Measurements from ENCODE around the gene ZDHHC24. TPM values are rescaled to one million over a fixed set of nuclear protein-coding genes. Genes with fewer than 3 reads are reported as not detected.

The ZDHHC24 gene
- total and polyA plus RNA-seq, 7 donors, result 1.8 to 12.2 (median 6.8) TPM

DNA sequence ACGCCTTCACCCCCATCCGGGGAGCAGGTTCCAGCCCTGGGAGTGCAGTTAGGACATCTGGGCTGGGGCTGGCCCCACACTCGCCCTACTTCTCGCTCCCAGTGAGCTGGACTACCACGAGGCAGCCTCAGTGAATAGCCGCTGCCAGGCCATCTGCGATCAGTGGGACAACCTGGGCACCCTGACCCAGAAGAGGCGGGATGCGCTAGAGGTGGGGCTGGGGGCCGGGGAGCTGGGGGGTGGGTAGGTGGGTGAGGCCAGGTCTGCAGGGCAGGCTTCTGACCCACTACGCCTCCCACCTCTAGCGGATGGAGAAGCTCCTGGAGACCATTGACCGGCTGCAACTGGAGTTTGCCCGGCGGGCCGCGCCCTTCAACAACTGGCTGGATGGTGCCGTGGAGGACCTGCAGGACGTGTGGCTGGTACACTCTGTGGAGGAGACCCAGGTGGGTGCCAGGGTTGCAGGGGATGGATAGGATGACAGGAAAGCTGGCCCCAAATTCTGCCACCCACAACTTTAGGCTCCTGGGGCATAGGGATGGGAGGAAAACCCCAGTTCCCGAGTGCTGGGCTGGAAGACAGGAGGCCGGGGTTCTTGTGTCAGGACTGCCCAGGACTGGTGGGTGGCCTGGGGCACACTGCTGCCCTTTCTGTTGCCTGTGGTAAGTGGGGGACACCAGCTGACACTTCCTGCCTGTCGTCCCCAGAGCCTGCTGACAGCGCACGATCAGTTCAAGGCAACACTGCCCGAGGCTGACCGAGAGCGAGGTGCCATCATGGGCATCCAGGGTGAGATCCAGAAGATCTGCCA is 14.2 kb upstream of the ZDHHC24 start:
- H3K36me3 ChIP-seq, result peaks cover 0 to 17% (median 2%) of the 10 kb centered on the region in 4 donors
- intact Hi-C loops (cut with DNase I), result no loop called here
- no peak overlapping the region for H3K27ac ChIP-seq
- H3K4me1 ChIP-seq, result peaks cover 0 to 14% (median 10%) of the 10 kb centered on the region in 4 donors
- H3K9me3 ChIP-seq, result no peaks in the 10 kb centered on the region
- no peak overlapping the region for H3K4me3 ChIP-seq
- no peaks in the 10 kb centered on the region for H3K27me3 ChIP-seq
- no peak for DNase-seq
- TF ChIP-seq EP300 (IDR thresholded peaks at IDR 0.05), result no peak
- TF ChIP-seq POLR2A (IDR thresholded peaks at IDR 0.05), result no peak
- TF ChIP-seq, protein P1, sequence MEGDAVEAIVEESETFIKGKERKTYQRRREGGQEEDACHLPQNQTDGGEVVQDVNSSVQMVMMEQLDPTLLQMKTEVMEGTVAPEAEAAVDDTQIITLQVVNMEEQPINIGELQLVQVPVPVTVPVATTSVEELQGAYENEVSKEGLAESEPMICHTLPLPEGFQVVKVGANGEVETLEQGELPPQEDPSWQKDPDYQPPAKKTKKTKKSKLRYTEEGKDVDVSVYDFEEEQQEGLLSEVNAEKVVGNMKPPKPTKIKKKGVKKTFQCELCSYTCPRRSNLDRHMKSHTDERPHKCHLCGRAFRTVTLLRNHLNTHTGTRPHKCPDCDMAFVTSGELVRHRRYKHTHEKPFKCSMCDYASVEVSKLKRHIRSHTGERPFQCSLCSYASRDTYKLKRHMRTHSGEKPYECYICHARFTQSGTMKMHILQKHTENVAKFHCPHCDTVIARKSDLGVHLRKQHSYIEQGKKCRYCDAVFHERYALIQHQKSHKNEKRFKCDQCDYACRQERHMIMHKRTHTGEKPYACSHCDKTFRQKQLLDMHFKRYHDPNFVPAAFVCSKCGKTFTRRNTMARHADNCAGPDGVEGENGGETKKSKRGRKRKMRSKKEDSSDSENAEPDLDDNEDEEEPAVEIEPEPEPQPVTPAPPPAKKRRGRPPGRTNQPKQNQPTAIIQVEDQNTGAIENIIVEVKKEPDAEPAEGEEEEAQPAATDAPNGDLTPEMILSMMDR (IDR thresholded peaks at IDR 0.05), result no peak
- TF ChIP-seq POLR2AphosphoS5 (IDR thresholded peaks at IDR 0.05), result no peak
- WGBS, 2 donors, result 54 to 79% methylated on average over 27 of the region's 27 CpGs

DNA sequence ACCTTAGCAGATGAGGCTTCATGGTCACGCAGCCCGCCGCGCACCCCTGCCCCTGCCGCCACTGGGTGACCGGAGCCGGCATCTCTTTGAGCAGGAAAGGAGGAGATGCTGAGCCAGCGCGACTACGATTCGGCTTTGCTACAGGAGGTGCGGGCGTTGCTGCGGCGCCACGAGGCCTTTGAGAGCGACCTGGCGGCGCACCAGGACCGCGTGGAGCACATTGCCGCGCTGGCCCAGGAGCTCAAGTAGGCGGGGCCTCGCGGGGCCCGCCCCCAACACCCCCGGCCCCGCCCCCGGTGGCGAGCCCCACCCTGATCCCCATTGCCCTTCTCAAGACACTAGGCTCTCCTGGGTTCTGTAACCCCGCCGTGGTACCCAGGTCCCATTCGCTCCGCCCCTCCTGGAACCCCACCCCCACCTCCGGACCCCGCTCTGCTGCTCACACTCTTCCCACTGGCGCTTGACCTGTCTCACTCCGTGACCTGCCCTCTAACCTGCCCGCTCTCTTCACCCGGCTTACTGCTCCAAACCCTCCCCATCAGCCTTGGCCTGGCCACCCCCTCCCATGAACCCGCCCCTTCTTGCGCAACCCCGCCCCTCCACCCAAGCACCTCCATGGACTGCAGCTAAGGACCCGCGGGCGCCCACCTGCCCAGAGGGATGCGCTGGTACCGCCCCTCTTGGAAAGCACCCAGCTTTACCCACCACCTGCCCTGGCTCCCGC is 13.5 kb upstream of the ZDHHC24 start:
- WGBS, 2 donors, result 16 to 19% methylated on average over 50 of the region's 50 CpGs
- H3K27me3 ChIP-seq, result no peaks in the 10 kb centered on the region
- no peak overlapping the region for H3K27ac ChIP-seq
- H3K4me3 ChIP-seq, result peak overlapping the region in 2 of 4 donors; percentile 7 to 13
- peaks cover 0 to 9% (median 2%) of the 10 kb centered on the region in 4 donors for H3K36me3 ChIP-seq
- intact Hi-C loops (cut with DNase I), result no loop called here
- peaks cover 0 to 14% (median 10%) of the 10 kb centered on the region in 4 donors for H3K4me1 ChIP-seq
- no peaks in the 10 kb centered on the region for H3K9me3 ChIP-seq
- TF ChIP-seq EP300 (IDR thresholded peaks at IDR 0.05) (no peak), POLR2A (IDR thresholded peaks at IDR 0.05) (no peak), POLR2AphosphoS5 (IDR thresholded peaks at IDR 0.05) (no peak)
- TF ChIP-seq, protein P1 (IDR thresholded peaks at IDR 0.05), result no peak
- DNase-seq, result peak; percentile 86

GRCh38 chr11:66557733-66558326 is 12.0 kb upstream of the ZDHHC24 start:
- intact Hi-C loops (cut with DNase I), result no loop called here
- Histone ChIP-seq H3K9me3 (no peaks in the 10 kb centered on the region), H3K4me3 (no peak overlapping the region), H3K27ac (no peak overlapping the region), H3K27me3 (no peaks in the 10 kb centered on the region), H3K4me1 (peaks cover 0 to 14% (median 10%) of the 10 kb centered on the region in 4 donors), H3K36me3 (no peaks in the 10 kb centered on the region)
- DNase-seq, result no peak
- TF ChIP-seq POLR2A (IDR thresholded peaks at IDR 0.05), result no peak
- no peak for TF ChIP-seq EP300 (IDR thresholded peaks at IDR 0.05)
- TF ChIP-seq, protein P1 (IDR thresholded peaks at IDR 0.05), result no peak
- no peak for TF ChIP-seq POLR2AphosphoS5 (IDR thresholded peaks at IDR 0.05)
- 92 to 93% methylated on average over 24 of the region's 24 CpGs for WGBS, 2 donors

- peaks cover 0 to 14% (median 10%) of the 10 kb centered on the region in 4 donors for H3K4me1 ChIP-seq
- H3K27me3 ChIP-seq, result no peaks in the 10 kb centered on the region
- no peaks in the 10 kb centered on the region for H3K36me3 ChIP-seq
- 79 to 84% methylated on average over 7 of the region's 7 CpGs for WGBS, 2 donors
- no peaks in the 10 kb centered on the region for H3K9me3 ChIP-seq
- no peak overlapping the region for H3K27ac ChIP-seq
- TF ChIP-seq, protein P1 (IDR thresholded peaks at IDR 0.05), result no peak
- TF ChIP-seq POLR2AphosphoS5 (IDR thresholded peaks at IDR 0.05), result no peak
- TF ChIP-seq EP300 (IDR thresholded peaks at IDR 0.05), result no peak
- no peak for TF ChIP-seq POLR2A (IDR thresholded peaks at IDR 0.05)
- DNase-seq, result no peak
- intact Hi-C loops (cut with DNase I), result no loop called here
- H3K4me3 ChIP-seq, result no peak overlapping the region
Measured at GRCh38 chr11:66556086-66556485, 10.2 kb upstream of the ZDHHC24 start.
